Activated CD4-positive, alpha-beta T cell treated with anti-CD3 and anti-CD28 coated beads for 24 hours (primary cell): ENCODE data around the gene TNFRSF6B.
"Not testable (repeated sequence)": the region's sequence is repeated elsewhere in the genome, so short reads cannot be mapped to it uniquely, and the experiment has no call there.

Source experiments
- DNase-seq, 2 donors: peaks; one replicate each; pipeline ENCODE4 v3.0.0-alpha.2; 2020; ENCODE audit warnings: low read depth in 2 of 2

The TNFRSF6B gene

DNA sequence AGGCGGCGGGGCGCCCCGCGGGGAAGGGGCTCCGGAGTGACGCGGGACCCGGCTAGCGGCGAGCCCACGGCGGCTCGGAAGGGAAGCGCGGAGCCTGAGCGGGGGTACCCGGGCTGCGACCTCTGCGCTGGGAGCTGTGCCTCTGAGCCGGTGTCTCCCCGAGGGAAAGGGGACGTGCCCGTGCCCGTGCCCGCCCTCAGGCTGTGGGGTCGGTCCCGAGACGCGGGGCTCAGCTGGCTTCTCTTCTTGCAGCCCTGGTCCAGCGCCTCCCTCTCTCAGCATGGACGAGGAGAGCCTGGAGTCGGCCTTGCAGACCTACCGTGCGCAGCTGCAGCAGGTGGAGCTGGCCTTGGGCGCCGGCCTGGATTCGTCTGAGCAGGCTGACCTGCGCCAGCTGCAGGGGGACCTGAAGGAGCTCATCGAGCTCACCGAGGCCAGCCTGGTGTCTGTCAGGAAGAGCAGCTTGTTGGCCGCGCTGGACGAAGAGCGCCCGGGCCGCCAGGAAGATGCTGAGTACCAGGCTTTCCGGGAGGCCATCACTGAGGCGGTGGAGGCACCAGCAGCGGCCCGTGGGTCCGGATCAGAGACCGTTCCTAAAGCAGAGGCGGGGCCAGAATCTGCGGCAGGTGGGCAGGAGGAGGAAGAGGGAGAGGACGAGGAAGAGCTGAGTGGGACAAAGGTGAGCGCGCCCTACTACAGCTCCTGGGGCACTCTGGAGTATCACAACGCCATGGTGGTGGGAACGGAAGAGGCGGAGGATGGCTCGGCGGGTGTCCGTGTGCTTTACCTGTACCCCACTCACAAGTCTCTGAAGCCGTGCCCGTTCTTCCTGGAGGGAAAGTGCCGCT, 12.1 kb downstream of the TNFRSF6B start:
- no peak for DNase-seq

DNA sequence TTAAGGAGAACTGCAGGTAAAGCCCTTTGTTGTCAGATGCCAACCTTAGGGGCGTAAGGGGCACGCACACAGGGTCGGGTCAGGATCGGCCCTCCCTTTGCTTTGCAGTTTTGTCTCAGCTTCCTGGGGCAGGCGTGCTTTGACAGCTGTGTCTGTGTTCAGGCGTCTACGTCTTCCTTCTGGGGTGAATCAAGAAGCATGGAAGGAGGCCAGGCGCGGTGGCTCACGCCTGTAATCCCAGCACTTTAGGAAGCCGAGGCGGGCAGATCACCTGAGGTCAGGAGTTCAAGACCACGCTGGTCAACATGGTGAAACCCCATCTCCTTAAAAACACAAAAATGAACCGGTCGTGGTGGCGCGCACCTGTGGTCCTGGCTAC, 12.7 kb downstream of the TNFRSF6B start:
- no peak for DNase-seq

DNA sequence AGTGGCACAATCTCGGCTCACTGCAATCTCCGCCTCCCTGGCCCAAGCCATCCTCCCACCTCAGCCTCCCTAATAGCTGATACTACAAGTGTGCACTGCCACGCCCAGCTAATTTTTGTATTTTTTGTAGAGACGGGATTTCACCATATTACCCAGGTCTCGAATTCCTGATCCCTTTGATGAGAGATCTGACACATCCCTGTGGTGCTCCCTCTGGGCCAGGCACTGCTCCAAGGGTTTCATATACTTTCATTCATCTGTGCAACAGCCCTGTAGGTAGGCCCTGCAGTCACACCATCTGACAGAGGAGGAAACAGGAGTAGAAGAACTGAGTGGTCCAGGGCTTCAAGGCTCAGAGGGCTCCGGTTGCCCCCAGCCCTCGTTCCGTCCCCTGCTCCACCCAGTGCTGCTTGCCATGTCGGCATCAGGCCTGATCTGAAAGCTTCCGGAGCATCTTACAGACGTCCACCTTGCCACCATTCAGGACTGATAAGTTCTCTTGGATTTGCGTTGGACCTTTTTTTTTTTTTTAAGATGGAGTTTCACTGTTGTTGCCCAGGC, 14.7 kb downstream of the TNFRSF6B start:
- no peak for DNase-seq

DNA sequence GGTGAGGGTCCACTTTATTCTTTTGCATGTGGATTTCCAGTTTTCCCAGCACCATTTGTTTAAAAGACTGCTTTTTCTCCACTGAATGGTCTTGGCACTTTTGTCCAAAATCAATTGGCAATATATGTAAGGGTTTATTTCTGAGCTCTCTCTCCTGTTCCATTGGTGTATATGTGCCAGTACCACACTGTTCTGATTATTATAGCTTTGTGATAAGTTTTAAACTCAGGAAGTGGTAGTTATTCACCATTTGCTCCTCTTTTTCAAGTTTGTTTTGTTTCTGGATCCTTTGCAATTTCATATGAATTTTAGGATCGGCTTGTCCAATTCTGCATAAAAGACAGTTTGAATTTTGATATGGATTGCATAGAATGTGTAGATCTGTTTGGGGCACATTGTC, 15.7 kb downstream of the TNFRSF6B start:
- DNase-seq: no peak

DNA sequence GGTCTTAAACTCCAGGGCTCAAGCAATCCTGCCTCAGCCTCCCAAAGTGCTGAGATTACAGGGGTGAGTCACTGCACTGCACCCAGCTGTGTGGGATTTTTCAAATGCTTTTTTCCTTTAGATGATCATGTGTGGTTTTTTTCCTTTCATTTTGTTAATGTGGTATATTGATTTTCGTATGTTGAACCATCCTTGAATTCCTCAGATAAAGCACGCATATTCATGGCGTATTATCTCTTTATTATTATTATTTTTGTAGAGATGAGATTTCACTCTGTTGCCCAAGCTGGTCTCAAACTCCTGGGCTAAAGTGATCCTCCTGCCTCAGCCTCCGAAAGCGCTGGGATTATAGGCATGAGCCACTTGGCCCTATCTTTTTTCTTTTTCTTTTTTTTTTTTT, 18.4 kb downstream of the TNFRSF6B start:
- no peak for DNase-seq

DNA sequence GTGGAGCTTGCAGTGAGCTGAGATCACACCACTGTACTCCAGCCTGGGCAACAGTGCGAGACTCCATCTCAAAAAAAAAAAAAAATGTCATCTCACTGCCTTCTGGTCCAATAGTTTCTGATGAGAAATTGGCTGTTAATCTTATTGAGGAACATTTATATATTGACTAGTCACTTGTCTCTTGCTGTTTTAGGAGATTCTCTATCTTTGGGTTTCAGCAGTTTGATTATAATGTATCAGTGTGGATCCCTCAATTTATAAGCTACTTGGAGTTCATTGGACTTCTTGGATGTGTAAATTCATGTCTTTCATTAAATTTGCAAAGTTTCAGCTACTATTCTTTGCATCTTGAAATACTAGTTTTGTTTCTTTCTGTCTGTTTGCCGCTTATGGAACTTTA, 22.5 kb downstream of the TNFRSF6B start:
- DNase-seq: no peak

DNA sequence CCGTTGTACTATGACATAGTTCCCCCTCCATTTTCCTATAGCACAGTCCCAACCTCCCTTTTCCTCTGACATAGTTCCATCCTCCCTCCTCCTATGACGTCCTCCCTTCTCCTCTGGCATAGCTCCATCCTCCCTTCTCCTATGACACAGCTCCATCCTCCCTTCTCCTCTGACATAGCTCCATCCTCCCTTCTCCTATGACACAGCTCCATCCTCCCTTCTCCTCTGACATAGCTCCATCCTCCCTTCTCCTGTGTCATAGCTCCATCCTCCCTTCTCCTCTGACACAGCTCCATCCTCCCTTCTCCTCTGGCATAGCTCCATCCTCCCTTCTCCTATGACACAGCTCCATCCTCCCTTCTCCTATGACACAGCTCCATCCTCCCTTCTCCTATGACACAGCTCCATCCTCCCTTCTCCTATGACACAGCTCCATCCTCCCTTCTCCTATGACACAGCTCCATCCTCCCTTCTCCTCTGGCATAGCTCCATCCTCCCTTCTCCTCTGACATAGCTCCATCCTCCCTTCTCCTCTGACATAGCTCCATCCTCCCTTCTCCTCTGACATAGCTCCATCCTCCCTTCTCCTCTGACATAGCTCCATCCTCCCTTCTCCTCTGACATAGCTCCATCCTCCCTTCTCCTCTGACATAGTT, 26.6 kb downstream of the TNFRSF6B start:
- DNase-seq: not testable (repeated sequence)

DNA sequence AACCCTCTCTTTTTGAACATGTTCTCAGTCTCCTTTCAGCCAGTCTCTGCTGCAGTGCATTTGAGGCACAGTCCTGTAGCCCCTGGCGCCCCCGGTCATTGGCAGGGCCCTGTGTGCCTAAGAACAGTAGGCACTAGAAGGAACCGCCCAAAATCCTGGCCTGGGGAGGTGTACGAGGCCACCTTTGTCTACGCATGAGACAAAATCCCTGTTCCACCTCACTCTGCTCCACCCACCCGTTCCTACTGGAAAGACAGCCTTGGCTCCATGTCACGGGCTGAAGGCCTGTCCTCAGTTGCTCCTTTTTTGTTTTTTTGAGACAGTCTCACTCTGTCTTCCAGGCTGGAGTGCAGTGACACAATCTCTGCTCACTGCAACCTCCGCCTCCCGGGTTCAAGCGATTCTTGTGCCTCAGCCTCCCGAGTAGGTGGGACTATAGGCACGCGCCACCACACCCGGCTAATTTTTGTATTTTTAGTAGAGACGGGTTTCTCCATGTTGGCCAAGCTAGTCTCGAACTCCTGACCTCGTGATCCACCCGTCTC, 33.8 kb downstream of the TNFRSF6B start:
- DNase-seq: not testable (repeated sequence)

DNA sequence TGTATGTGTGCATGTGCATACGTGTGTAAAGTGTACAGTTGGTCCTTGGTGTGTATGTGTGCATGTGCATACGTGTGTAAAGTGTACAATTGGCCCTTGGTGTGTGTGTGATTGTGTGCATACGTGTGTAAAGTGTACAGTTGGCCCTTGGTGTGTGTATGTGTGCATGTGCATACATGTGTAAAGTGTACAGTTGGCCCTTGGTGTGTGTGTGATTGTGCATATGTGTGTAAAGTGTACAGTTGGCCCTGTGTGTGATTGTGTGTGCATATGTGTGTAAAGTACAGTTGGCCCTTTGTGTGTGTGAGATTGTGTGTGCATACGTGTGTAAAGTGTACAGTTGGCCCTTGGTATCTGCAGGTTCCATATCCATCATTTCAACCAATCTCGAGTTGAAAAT, 35.0 kb downstream of the TNFRSF6B start:
- no peak for DNase-seq

DNA sequence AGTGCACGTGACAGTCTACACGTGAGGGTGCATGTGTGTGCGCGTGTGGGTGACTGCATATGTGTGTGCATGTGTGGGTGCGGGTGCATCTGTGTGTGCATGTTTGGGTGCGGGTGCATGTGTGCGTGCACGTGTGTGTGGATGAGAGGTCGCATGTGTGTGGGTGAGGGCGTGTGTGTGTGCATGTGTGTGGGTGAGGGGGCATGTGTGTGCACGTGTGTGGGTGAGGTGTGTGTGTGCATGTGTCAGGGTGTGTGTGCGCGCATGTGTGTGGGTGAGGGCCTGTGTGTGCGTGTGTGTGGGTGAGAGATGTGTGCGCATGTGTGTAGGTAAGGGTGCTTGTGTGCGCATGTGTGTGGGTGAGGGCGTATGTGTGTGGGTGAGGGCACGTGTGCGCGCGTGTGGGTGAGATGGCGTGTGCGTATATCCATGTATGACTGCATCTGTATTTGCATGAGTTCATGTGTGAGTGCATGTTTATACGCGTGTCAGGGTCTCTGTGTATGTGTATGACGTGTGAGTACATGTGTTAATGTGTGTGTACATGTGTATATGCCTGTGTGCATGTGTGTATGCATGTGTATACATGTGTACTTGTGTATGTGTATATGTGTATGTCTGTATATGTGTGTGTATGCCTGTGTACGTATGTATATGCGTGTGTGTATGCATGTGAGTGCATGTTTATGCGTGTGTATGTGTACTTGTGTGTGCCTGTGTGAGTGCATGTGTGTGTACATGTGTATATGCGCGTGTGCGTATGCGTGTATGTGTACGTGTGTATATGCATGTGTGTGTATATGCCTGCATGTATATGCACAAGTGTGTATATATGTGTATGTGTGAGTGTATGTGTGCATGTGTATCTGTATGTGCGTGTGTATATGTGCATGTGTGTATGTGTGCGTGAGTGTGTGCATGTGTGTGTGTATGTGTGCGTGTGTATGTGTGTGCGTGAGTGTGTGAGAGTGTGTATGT, 36.0 kb downstream of the TNFRSF6B start:
- DNase-seq: no peak

DNA sequence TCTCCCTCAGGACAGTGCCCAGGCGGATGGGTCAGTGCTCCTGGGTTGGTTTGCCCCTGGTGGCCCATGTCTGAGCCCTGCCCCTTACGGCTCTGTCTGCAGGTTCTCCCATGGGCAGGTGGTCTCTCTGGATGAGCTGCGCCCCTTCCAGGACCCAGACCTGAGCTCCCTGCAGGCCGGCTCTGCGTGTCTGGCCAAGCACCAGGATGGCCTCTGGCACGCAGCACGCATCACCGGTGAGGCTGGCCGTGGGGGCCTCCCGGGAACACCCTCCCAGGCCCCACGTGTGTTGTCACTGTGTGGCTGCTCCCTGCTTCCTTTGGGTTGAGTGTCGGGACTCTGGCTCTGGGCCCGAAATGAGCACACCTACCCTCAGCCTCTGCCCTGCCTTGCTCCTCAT, 36.7 kb downstream of the TNFRSF6B start:
- DNase-seq: no peak

DNA sequence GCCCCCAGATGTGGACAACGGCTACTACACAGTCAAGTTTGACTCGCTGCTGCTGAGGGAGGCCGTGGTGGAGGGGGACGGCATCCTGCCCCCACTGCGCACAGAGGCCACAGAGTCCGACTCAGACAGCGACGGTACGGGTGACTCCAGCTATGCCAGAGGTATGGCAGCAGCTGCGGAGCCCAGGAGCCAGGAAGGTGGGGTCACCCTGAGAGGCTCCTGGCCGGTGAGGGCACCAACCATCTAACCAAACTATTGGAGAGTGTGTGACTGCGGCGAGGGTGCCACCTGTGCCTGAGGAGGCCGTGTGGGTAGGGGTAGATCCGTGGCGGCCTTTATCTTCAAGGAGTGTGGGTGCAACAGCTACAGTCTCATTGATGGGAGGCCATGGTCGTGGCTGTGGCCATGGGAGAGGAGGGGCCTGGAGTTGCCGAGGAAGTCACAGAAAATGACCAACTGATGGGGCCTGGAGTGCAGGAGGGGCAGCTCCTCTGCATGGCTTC, 37.2 kb downstream of the TNFRSF6B start:
- no peak for DNase-seq

DNA sequence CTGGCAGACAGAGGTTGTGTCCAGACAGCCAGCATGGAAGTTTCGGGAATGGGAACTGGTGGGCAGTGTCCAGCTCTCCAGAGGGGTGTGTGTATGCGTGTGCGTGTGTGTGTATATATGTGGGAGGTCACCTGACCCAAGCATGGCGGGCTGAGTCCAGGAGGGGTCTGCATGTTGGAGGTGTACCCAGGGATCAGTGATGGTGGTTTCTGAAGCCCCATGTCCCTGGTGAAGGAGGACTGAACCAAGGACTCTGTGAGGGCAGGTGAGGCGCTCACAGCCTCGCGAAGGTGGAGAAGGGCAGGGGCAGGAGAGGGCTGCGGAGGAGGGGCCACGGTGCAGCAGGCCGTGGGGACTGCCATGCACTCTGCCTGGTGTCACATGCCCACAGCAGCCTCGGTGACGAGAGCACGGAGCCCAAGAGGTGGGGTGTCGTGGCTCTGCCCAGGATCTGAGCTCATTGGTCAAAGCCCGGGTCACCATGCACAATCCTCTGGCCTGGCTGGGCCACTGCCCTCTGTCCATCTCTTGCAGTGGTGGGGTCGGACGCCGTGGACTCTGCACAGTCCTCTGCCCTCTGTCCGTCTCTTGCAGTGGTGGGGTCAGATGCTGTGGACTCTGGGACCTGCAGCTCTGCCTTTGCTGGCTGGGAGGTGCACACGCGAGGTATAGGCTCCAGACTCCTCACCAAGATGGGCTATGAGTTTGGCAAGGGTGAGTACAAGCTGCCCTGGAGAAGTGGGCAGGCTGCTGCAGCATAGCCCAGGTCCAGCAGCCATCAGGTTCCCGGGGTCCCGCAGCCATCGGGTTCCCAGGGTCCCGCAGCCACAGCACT, 37.9 kb downstream of the TNFRSF6B start:
- no peak for DNase-seq

DNA sequence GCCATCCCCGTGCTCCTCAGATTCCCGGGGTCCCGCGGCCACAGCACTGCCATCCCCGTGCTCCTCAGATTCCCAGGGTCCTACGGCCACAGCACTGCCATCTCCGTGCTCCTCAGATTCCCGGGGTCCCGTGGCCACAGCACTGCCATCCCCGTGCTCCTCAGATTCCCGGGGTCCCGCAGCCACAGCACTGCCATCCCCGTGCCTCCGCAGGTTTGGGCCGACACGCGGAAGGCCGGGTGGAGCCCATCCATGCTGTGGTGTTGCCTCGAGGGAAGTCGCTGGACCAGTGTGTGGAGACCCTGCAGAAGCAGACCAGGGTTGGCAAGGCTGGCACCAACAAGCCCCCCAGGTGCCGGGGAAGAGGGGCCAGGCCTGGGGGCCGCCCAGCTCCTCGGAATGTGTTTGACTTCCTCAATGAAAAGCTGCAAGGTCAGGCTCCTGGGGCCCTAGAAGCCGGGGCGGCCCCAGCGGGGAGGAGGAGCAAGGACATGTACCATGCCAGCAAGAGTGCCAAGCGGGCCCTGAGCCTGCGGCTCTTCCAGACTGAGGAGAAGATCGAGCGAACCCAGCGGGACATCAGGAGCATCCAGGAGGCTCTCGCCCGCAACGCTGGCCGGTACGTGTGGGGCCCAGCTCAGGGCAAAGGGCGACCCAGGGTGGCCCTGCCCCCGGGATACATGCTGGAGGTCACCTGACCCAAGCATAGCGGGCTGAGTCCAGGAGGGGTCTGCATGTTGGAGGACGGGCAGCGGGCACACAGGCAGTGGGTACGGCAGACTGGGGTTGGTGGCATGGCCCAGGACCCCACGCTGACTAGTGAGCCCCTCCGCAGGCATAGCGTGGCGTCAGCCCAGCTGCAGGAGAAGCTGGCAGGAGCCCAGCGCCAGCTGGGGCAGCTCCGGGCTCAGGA, 38.8 kb downstream of the TNFRSF6B start:
- DNase-seq: no peak

DNA sequence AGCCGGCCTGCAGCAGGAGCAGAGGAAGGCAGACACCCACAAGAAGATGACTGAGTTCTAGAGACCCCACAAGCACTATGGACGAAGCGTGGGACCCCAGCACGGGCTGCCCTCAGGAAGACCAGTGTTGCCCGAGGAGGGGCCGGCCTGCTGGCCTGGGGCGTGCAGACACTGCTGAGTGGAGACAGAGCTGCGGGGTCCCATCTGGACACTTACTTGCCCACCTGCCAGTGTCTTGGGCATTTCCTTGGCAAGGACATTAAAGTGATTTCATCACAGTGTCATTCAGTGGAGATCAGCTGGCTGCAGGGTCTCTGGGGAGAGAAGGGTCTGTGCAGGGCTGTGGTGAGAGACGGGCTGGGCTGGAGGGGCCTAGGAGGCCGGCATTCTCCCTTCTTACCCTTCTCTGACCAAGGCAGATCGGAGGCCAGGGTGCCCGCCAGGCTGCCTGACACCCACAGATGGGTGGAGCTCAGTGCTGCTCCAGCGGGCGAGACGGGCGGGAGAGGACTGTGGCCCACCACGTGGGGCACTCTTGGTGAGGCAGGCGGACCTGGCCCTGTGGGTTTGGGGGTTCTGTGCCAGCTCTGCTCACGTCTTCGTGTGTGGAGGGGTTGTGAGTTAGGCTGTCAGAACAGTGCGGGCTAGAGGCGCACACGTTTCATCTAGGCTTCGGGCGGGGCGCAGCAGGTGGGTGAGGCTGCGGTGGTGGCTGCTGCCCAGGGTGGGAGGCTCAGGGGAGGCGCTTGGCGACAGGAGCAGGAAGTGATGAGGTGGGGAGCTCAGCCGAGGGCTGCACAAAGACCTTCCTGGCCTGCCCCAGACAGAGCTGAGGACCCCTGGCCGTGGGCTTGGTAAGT, 39.6 kb downstream of the TNFRSF6B start, which contains the start of gene LIME1:
LIME1 (plus strand) TSS at position 806 of the 860 bp plus-strand sequence. CDS start 886 bp downstream, outside the sequence.
- no peak for DNase-seq

DNA sequence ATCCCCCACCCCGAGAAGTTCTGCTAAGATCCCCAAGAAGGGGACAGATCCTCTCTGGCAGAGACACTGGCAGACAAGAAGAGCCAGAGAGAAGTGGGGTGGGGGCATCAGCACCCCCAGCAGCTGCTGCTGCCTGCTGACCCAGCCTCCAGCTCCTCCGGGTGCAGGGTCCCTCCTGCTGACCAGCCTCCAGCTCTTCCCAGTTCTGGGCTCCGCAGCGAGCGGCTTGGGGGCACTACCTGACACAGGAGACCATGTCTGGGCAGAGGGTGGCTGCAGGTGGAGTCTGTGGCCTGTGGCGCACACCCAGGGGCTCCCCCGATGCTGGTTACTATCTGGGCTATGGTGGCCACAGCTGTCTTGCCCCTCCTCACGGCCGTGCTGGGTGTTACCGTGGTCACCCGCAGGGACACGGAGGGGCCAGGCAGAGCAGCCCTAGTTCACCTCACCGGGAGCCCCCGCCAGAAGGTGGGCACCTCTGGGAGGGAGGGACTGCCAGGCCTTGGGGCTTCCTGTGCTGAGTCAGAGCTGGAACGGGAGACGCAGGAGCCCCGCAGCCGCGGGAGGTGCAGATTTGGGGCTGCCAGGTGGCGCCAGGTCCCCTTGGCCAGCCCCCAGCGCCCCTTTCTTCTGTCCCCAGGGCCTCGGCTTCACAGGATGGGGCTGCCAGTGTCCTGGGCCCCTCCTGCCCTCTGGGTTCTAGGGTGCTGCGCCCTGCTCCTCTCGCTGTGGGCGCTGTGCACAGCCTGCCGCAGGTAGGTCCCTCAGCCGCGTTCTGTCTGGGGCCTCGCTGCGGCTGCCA, 40.6 kb downstream of the TNFRSF6B start:
- DNase-seq: no peak

DNA sequence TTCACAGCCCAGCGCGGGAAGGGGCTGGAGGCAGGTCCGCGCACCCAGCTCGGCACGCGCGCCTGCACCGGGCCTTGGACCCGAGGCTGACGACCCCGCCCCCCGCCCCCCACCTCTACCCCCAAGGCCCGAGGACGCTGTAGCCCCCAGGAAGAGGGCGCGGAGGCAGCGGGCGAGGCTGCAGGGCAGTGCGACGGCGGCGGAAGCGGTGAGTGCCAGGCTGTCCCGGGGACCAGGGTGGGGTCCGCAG, 41.2 kb downstream of the TNFRSF6B start:
- no peak for DNase-seq
